HepG2 (cell line): ENCODE data around the gene KRABD2.
A peak's percentile ranks its signal among the peaks of the same experiment; 100 is the strongest.

Experiments used
- ATF7-NPFF ChIP-seq: sonication (generic); formaldehyde crosslinking; IDR thresholded peaks from 2 replicates; pipeline ENCODE4 v1.8.1; 2023; ENCODE audit warnings: mild to moderate bottlenecking, low read depth, missing genetic modification reagents, moderate library complexity
- KAT2B ChIP-seq: fragments of 150-350 bp; IDR thresholded peaks from 2 replicates; pipeline ENCODE4 v1.6.1; 2014; ENCODE audit warnings: low read depth, low read length, borderline replicate concordance
- MATR3 ChIP-seq: sonication (generic); formaldehyde crosslinking; IDR thresholded peaks from 2 replicates; pipeline ENCODE4 v1.4.0; 2020; ENCODE audit warnings: missing genetic modification reagents
- MED8 ChIP-seq: sonication (generic); formaldehyde crosslinking; IDR thresholded peaks from 2 replicates; pipeline ENCODE4 v1.8.1; 2023; ENCODE audit warnings: mild to moderate bottlenecking, missing genetic modification reagents; ENCODE audit not compliant: insufficient replicate concordance
- POLR2AphosphoS5 ChIP-seq: IDR thresholded peaks from 2 replicates; pipeline ENCODE4 v1.6.1; 2012; ENCODE audit warnings: low read depth, low read length
- PPARG ChIP-seq: conservative IDR thresholded peaks from 2 replicates; pipeline ENCODE4 v1.6.1; 2016; ENCODE audit warnings: missing biosample characterization, missing genetic modification reagents
- PRDM15 ChIP-seq: sonication (generic); formaldehyde crosslinking; IDR thresholded peaks from 2 replicates; pipeline ENCODE4 v1.4.0; 2020; ENCODE audit warnings: missing genetic modification reagents
- RBAK ChIP-seq: sonication (generic); formaldehyde crosslinking; IDR thresholded peaks from 2 replicates; pipeline ENCODE4 v1.5.1; 2020; ENCODE audit warnings: mild to moderate bottlenecking, missing genetic modification reagents
- REXO4 ChIP-seq: sonication (generic); formaldehyde crosslinking; IDR thresholded peaks from 2 replicates; pipeline ENCODE4 v1.8.0; 2022; ENCODE audit warnings: missing genetic modification reagents, mild to moderate bottlenecking, borderline replicate concordance
- SMAD3 ChIP-seq: sonication (generic); formaldehyde crosslinking; IDR thresholded peaks from 2 replicates; pipeline ENCODE4 v1.4.0; 2020; ENCODE audit warnings: missing genetic modification reagents
- SMARCE1 ChIP-seq: fragments of 450-650 bp; IDR thresholded peaks from 2 replicates; pipeline ENCODE4 v1.6.1; 2017; ENCODE audit warnings: borderline replicate concordance
- SYNCRIP ChIP-seq: fragments of 200-400 bp; formaldehyde crosslinking; IDR thresholded peaks from 2 replicates; pipeline ENCODE4 v1.6.1; 2018; ENCODE audit warnings: mild to moderate bottlenecking, low read depth, low read length; ENCODE audit not compliant: insufficient read depth
- TBP ChIP-seq: sonication (generic); formaldehyde crosslinking; IDR thresholded peaks from 2 replicates; pipeline ENCODE4 v1.5.0; 2020; ENCODE audit warnings: missing genetic modification reagents
- TEF ChIP-seq: sonication (generic); formaldehyde crosslinking; IDR thresholded peaks from 2 replicates; pipeline ENCODE4 v1.5.0; 2020; ENCODE audit warnings: missing genetic modification reagents
- TIGD3 ChIP-seq: sonication (generic); formaldehyde crosslinking; IDR thresholded peaks from 2 replicates; pipeline ENCODE4 v1.5.1; 2020; ENCODE audit warnings: mild to moderate bottlenecking, missing genetic modification reagents, borderline replicate concordance
- ZNF280B ChIP-seq: sonication (generic); formaldehyde crosslinking; IDR thresholded peaks from 2 replicates; pipeline ENCODE4 v1.5.0; 2020; ENCODE audit warnings: missing genetic modification reagents, mild to moderate bottlenecking, borderline replicate concordance
- ZNF296 ChIP-seq: sonication (generic); formaldehyde crosslinking; conservative IDR thresholded peaks from 2 replicates; pipeline ENCODE4 v1.5.0; 2020; ENCODE audit warnings: mild to moderate bottlenecking, missing genetic modification reagents
- ZNF333 ChIP-seq: sonication (generic); formaldehyde crosslinking; IDR thresholded peaks from 2 replicates; pipeline ENCODE4 v1.4.0; 2020; ENCODE audit warnings: mild to moderate bottlenecking, missing genetic modification reagents, borderline replicate concordance
- ZNF33B ChIP-seq: sonication (generic); formaldehyde crosslinking; IDR thresholded peaks from 2 replicates; pipeline ENCODE4 v1.5.1; 2020; ENCODE audit warnings: mild to moderate bottlenecking, missing genetic modification reagents
- ZNF34 ChIP-seq: sonication (generic); formaldehyde crosslinking; IDR thresholded peaks from 2 replicates; pipeline ENCODE4 v1.4.0; 2020; ENCODE audit warnings: mild to moderate bottlenecking, missing genetic modification reagents, borderline replicate concordance
- ZNF547 ChIP-seq: sonication (generic); formaldehyde crosslinking; IDR thresholded peaks from 2 replicates; pipeline ENCODE4 v1.5.1; 2020; ENCODE audit warnings: mild to moderate bottlenecking, missing genetic modification reagents
- ZNF589 ChIP-seq: sonication (generic); formaldehyde crosslinking; conservative IDR thresholded peaks from 2 replicates; pipeline ENCODE4 v1.8.0; 2022; ENCODE audit warnings: mild to moderate bottlenecking, moderate library complexity, missing genetic modification reagents
- ZNF678 ChIP-seq: sonication (generic); formaldehyde crosslinking; IDR thresholded peaks from 2 replicates; pipeline ENCODE4 v1.4.0; 2020; ENCODE audit warnings: mild to moderate bottlenecking, missing genetic modification reagents

KRABD2 gene

GRCh38 chr17:8420041-8420934 is 43.8 kb upstream of the KRABD2 start (continued):
- TF ChIP-seq TEF (CRISPR knock-in tag) (peak; percentile 97), MED8 (no peak), ZNF33B (CRISPR knock-in tag) (no peak), ZNF333 (no peak), PRDM15 (CRISPR knock-in tag) (no peak), SMARCE1 (no peak), PPARG (CRISPR knock-in tag) (peak; percentile 98), RBAK (peak; percentile 23; the same call in 1 of the 2 replicates), TBP (CRISPR knock-in tag) (no peak), KAT2B (no peak), MATR3 (CRISPR knock-in tag) (no peak), ZNF589 (CRISPR knock-in tag) (no peak; the same call in 1 of the 2 replicates), ZNF34 (CRISPR knock-in tag) (no peak), SMAD3 (peak; percentile 94), ZNF296 (CRISPR knock-in tag) (no peak; the same call in 1 of the 2 replicates), ZNF678 (CRISPR knock-in tag) (no peak), ZNF547 (CRISPR knock-in tag) (no peak), ZNF280B (CRISPR knock-in tag) (no peak), TIGD3 (CRISPR knock-in tag) (no peak), POLR2AphosphoS5 (no peak), REXO4 (CRISPR knock-in tag) (no peak), SYNCRIP (no peak), ATF7-NPFF (CRISPR knock-in tag) (0 out of 2 replicates have a peak, but pooled peaks have one; percentile 13)
